DOHH2 (cell line): Measurements from ENCODE around the gene REXO1.

ENCODE experiments used
- H3F3A ChIP-seq: fragments of 200-600 bp; sonication (generic), shearing (Covaris generic); 2 replicates; pipeline ENCODE4 v1.6.0; 2016; ENCODE audit warnings: antibody characterized with exemption, mild to moderate bottlenecking; ENCODE audit not compliant: control insufficient read depth, insufficient read depth
- H3K27ac ChIP-seq: fragments of 200-600 bp; sonication (generic); 2 replicates; pipeline ENCODE4 v1.5.1; 2014; ENCODE audit warnings: low read depth, mild to moderate bottlenecking, low read length, moderate library complexity
- H3K27me3 ChIP-seq: fragments of 200-600 bp; sonication (generic); 2 replicates; pipeline ENCODE4 v1.6.1; 2014; ENCODE audit warnings: mild to moderate bottlenecking, low read length, mixed read lengths; ENCODE audit not compliant: control insufficient read depth
- H3K36me3 ChIP-seq: fragments of 200-600 bp; sonication (generic); 2 replicates; pipeline ENCODE4 v1.6.1; 2014; ENCODE audit warnings: mild to moderate bottlenecking, low read length, moderate library complexity, mixed read lengths; ENCODE audit not compliant: control insufficient read depth
- H3K4me1 ChIP-seq: fragments of 200-600 bp; sonication (generic); 2 replicates; pipeline ENCODE4 v1.6.1; 2014; ENCODE audit warnings: mild to moderate bottlenecking, low read length, mixed read lengths; ENCODE audit not compliant: control insufficient read depth
- H3K4me2 ChIP-seq: fragments of 200-600 bp; sonication (generic); 2 replicates; pipeline ENCODE4 v1.6.0; 2014; ENCODE audit warnings: mild to moderate bottlenecking, low read length, moderate library complexity
- H3K4me3 ChIP-seq: fragments of 200-600 bp; sonication (generic); 2 replicates; pipeline ENCODE4 v1.5.1; 2014; ENCODE audit warnings: mild to moderate bottlenecking, low read length, mixed read lengths
- H3K79me2 ChIP-seq: fragments of 200-600 bp; sonication (generic); 2 replicates; pipeline ENCODE4 v1.6.1; 2014; ENCODE audit warnings: mild to moderate bottlenecking, low read length, mixed read lengths; ENCODE audit not compliant: control insufficient read depth
- H3K9me2 ChIP-seq: fragments of 200-600 bp; sonication (generic); replicated peaks from 2 replicates; pipeline ENCODE4 v1.6.1; 2014; ENCODE audit warnings: mild to moderate bottlenecking, low read length, mixed read lengths; ENCODE audit not compliant: control insufficient read depth
- H3K9me3 ChIP-seq: fragments of 200-600 bp; sonication (generic); 2 replicates; pipeline ENCODE4 v1.6.1; 2014; ENCODE audit warnings: antibody characterized with exemption, low read length, mixed read lengths; ENCODE audit not compliant: control insufficient read depth, insufficient read depth
- H4K20me1 ChIP-seq: fragments of 200-600 bp; sonication (generic); 2 replicates; pipeline ENCODE4 v1.6.0; 2014; ENCODE audit warnings: low read depth, mild to moderate bottlenecking, antibody characterized with exemption, low read length, moderate library complexity; ENCODE audit not compliant: control insufficient read depth, insufficient read depth
- CTCF ChIP-seq: fragments of 200-600 bp; sonication (generic); IDR thresholded peaks from one replicate; pipeline ENCODE4 v1.5.1; 2014; ENCODE audit warnings: antibody characterized with exemption, mild to moderate bottlenecking, low read depth, low read length; ENCODE audit not compliant: poor library complexity, severe bottlenecking
- EZH2phosphoT487 ChIP-seq: fragments of 200-600 bp; sonication (generic); IDR thresholded peaks from 2 replicates; pipeline ENCODE4 v1.6.1; 2017; ENCODE audit warnings: borderline replicate concordance, mild to moderate bottlenecking, antibody characterized with exemption, low read length, moderate library complexity, mixed read lengths

The REXO1 gene

GRCh38 chr19:1836458-1837221 is 11.6 kb downstream of the REXO1 start:
- H3K4me2 ChIP-seq: no peak overlapping the region
- TF ChIP-seq CTCF (no peak), EZH2phosphoT487 (no peak)
- peaks cover 19% of the 10 kb centered on the region for H3K36me3 ChIP-seq
- H4K20me1 ChIP-seq: peaks cover 19% of the 10 kb centered on the region
- no peak overlapping the region for H3K27ac ChIP-seq
- peaks cover 97% of the 10 kb centered on the region for H3K79me2 ChIP-seq
- no peaks in the 10 kb centered on the region for H3K9me3 ChIP-seq
- no peaks in the 10 kb centered on the region for H3K9me2 ChIP-seq
- H3K4me3 ChIP-seq: no peak overlapping the region
- peaks cover 22% of the 10 kb centered on the region for H3K4me1 ChIP-seq
- no peaks in the 10 kb centered on the region for H3K27me3 ChIP-seq
- H3F3A ChIP-seq: no peaks in the 10 kb centered on the region

- no peak overlapping the region for H3K4me2 ChIP-seq
- peaks cover 93% of the 10 kb centered on the region for H3K79me2 ChIP-seq
- H3K4me3 ChIP-seq: no peak overlapping the region
- TF ChIP-seq EZH2phosphoT487: no peak
- TF ChIP-seq CTCF: no peak
- H3K27ac ChIP-seq: no peak overlapping the region
- no peaks in the 10 kb centered on the region for H3K27me3 ChIP-seq
- H3F3A ChIP-seq: no peaks in the 10 kb centered on the region; the same call in 1 of the 2 replicates
- no peaks in the 10 kb centered on the region for H3K9me2 ChIP-seq
- peaks cover 13% of the 10 kb centered on the region for H4K20me1 ChIP-seq
- H3K4me1 ChIP-seq: no peaks in the 10 kb centered on the region
- H3K36me3 ChIP-seq: peaks cover 25% of the 10 kb centered on the region
- no peaks in the 10 kb centered on the region for H3K9me3 ChIP-seq
These were observed 14.7 kb downstream of the REXO1 start for GRCh38 chr19:1833540-1833939.

- Histone ChIP-seq H3K36me3 (peaks cover 27% of the 10 kb centered on the region), H3K4me2 (no peak overlapping the region), H3K9me3 (no peaks in the 10 kb centered on the region), H3K79me2 (peaks cover 82% of the 10 kb centered on the region), H3K9me2 (no peaks in the 10 kb centered on the region), H4K20me1 (peaks cover 10% of the 10 kb centered on the region), H3K4me3 (no peak overlapping the region), H3K4me1 (no peaks in the 10 kb centered on the region), H3F3A (no peaks in the 10 kb centered on the region; the same call in 1 of the 2 replicates), H3K27me3 (no peaks in the 10 kb centered on the region), H3K27ac (no peak overlapping the region)
- TF ChIP-seq EZH2phosphoT487 (no peak), CTCF (no peak)
These were observed 16.1 kb downstream of the REXO1 start for GRCh38 chr19:1832046-1832663.
